HepG2 (cell line): ENCODE results near the gene ASCC3. TPM values are rescaled to one million over a fixed set of nuclear protein-coding genes. Genes with fewer than 3 reads are reported as not detected.

Experiments used
- ATAC-seq: fragments of 200-7000 bp; cut with Tn5 transposase; 3 replicates; pipeline ENCODE4 v1.9.1; 2020; ENCODE audit warnings: mild to moderate bottlenecking, moderate library complexity
- BruUV-seq: library from RNA; stranded (reverse); fragments of 400-500 nt; replicated peaks from 2 replicates; lab custom pipeline; 2021; lab: Mats Ljungman, UMichigan
- CTCF ChIA-PET: fragments of 300-600 bp; formaldehyde crosslinking; extraction: SDS; loops from one replicate; lab custom pipeline; 2021; ENCODE audit warnings: low total read pairs, inconsistent platforms, low intra/inter-chr PET ratio; lab: Yijun Ruan, JAX
- POLR2A ChIA-PET: fragments of 350-600 bp; sonication (Branson Sonifier 250); formaldehyde crosslinking; loops from one replicate; lab custom pipeline; 2020; ENCODE audit warnings: antibody characterized with exemption, inconsistent platforms; lab: Yijun Ruan, JAX
- DNase-seq: peaks from one replicate; pipeline ENCODE4 v3.0.0-alpha.2; 2015; ENCODE audit warnings: low spot score
- FAIRE-seq: peaks from 3 replicates; lab custom pipeline; 2011; peaks lifted over from hg19 to GRCh38; lab: Jason Lieb, UNC
- H2AFZ ChIP-seq: one replicate; pipeline ENCODE4 v1.6.1; 2011; ENCODE audit warnings: low read length, inconsistent platforms
- H3K27ac ChIP-seq: fragments of 300-600 bp; 3 replicates; pipeline ENCODE4 v1.8.0; 2011; ENCODE audit warnings: mixed run types, mild to moderate bottlenecking, mixed read lengths, low read length, inconsistent platforms; ENCODE audit not compliant: insufficient read depth; ENCODE audit errors: extremely low read length
- H3K27me3 ChIP-seq, 2 experiments: fragments of 200-600 bp in 1 of 2; 2 replicates in 1 of 2; 3 replicates in 1 of 2; pipeline versions ENCODE4 v1.6.0 to v1.8.0; 2011; ENCODE audit warnings: low read length in 2 of 2, mild to moderate bottlenecking in 2 of 2, moderate library complexity in 2 of 2, inconsistent platforms in 1 of 2; ENCODE audit not compliant: insufficient read depth in 2 of 2, control insufficient read depth in 1 of 2
- H3K36me3 ChIP-seq, 2 experiments: fragments of 200-600 bp in 1 of 2; replicated peaks in 1 of 2; 2 replicates in 1 of 2; 3 replicates in 1 of 2; pipeline versions ENCODE4 v1.5.1 to v1.8.0; 2011; ENCODE audit warnings: low read length in 2 of 2, inconsistent platforms in 1 of 2; ENCODE audit not compliant: insufficient read depth in 2 of 2, control insufficient read depth in 1 of 2
- H3K4me1 ChIP-seq: 2 replicates; pipeline ENCODE4 v1.5.1; 2012; ENCODE audit warnings: low read length, inconsistent platforms; ENCODE audit not compliant: insufficient read depth
- H3K4me2 ChIP-seq: 2 replicates; pipeline ENCODE4 v1.6.0; 2011; ENCODE audit warnings: low read depth, low read length, inconsistent platforms
- H3K4me3 ChIP-seq, 3 experiments: fragments of 200-600 bp in 1 of 3; sonication (generic), shearing (Covaris generic) in 1 of 3; replicated peaks in 1 of 3; 2 replicates each; pipeline ENCODE4 v1.5.1; 2011 to 2016; ENCODE audit warnings: low read length in 3 of 3, inconsistent platforms in 2 of 3, low read depth in 2 of 3, mild to moderate bottlenecking in 2 of 3, control low read depth in 1 of 3, mixed read lengths in 1 of 3; ENCODE audit not compliant: insufficient read depth in 1 of 3
- H3K79me2 ChIP-seq: one replicate; pipeline ENCODE4 v1.6.1; 2011; ENCODE audit warnings: low read length, inconsistent platforms; ENCODE audit not compliant: insufficient read depth
- H3K9ac ChIP-seq: 2 replicates; pipeline ENCODE4 v1.6.0; 2011; ENCODE audit warnings: mild to moderate bottlenecking, low read depth, low read length, inconsistent platforms; ENCODE audit not compliant: insufficient read depth
- H3K9me3 ChIP-seq: 2 replicates; pipeline ENCODE4 v1.5.1; 2012; ENCODE audit warnings: mild to moderate bottlenecking, low read length
- H4K20me1 ChIP-seq: 2 replicates; pipeline ENCODE4 v1.6.0; 2011; ENCODE audit warnings: inconsistent platforms, mild to moderate bottlenecking, low read length, moderate library complexity; ENCODE audit not compliant: insufficient read depth
- CEBPB ChIP-seq: IDR thresholded peaks from 2 replicates; pipeline ENCODE4 v1.6.1; 2011; ENCODE audit warnings: low read depth, low read length, improper control_type of control experiment, borderline replicate concordance
- MEIS1 ChIP-seq: sonication (generic); formaldehyde crosslinking; IDR thresholded peaks from 2 replicates; pipeline ENCODE4 v1.9.0; 2021; ENCODE audit warnings: mild to moderate bottlenecking, missing genetic modification reagents, moderate library complexity, borderline replicate concordance
- MYPOP ChIP-seq: sonication (generic); formaldehyde crosslinking; IDR thresholded peaks from 2 replicates; pipeline ENCODE4 v1.8.1; 2023; ENCODE audit warnings: mild to moderate bottlenecking, moderate library complexity, missing genetic modification reagents
- NR1H2 ChIP-seq: sonication (generic); formaldehyde crosslinking; IDR thresholded peaks from 2 replicates; pipeline ENCODE4 v1.8.1; 2022; ENCODE audit warnings: low read depth, missing genetic modification reagents, borderline replicate concordance
- RORA ChIP-seq: sonication (generic); formaldehyde crosslinking; IDR thresholded peaks from 2 replicates; pipeline ENCODE4 v1.5.0; 2020; ENCODE audit warnings: mild to moderate bottlenecking, missing genetic modification reagents, moderate library complexity
- ZNF296 ChIP-seq: sonication (generic); formaldehyde crosslinking; conservative IDR thresholded peaks from 2 replicates; pipeline ENCODE4 v1.5.0; 2020; ENCODE audit warnings: mild to moderate bottlenecking, missing genetic modification reagents
- ZUFSP ChIP-seq: sonication (generic); formaldehyde crosslinking; IDR thresholded peaks from 2 replicates; pipeline ENCODE4 v1.9.0; 2021; ENCODE audit warnings: missing genetic modification reagents, mild to moderate bottlenecking, borderline replicate concordance
- WGBS: methylation state at CpG from one replicate; pipeline ENCODE4 v1.1.6; 2017; ENCODE audit warnings: low lambda C conversion rate; 5-methylcytosine and 5-hydroxymethylcytosine counted together
- in situ Hi-C: cut with HindIII; loops from 2 replicates; pipeline ENCODE4 v1.10.0; 2017; ENCODE audit warnings: low pct_unique_long_range_greater_than_20kb; ENCODE audit not compliant: extremely low pct_ligation_motif_present
- intact Hi-C: fragments of 100-400 bp; cut with micrococcal nuclease; formaldehyde crosslinking; loops from one replicate; pipeline ENCODE4 v1.10.0; 2022; ENCODE audit not compliant: unreplicated experiment
- polyA plus RNA-seq, 8 experiments: library from polyadenylated mRNA; depleted of rRNA in 3 of 8; stranded (reverse) in 7 of 8; unstranded in 1 of 8; fragments of >200 nt; fragmentation: Illumina TruSeq in 4 of 8; extraction: Trizol in 4 of 8; gene quantifications; 2 replicates each; pipeline versions ENCODE4 v1.2.1 to v1.2.3, GENCODE V29; 2011 to 2016; ENCODE audit warnings: low read depth in 4 of 8, missing spikeins in 1 of 8, mixed read lengths in 1 of 8; ENCODE audit not compliant: insufficient read depth in 1 of 8
- total RNA-seq, 5 experiments: library from RNA; depleted of rRNA; stranded (reverse); fragments of >200 nt; fragmentation: Illumina TruSeq; extraction: Trizol; gene quantifications; 2 replicates each; pipeline ENCODE4 v1.2.3, GENCODE V29; 2016; ENCODE audit warnings: low read depth in 1 of 5

The ASCC3 gene
- total and polyA plus RNA-seq, 2 of the 13 experiments (the other 11 are each of a cell fraction or from before 2014, with no cell fraction given), result 23.1 to 55.7 TPM

GRCh38 chr6:100620085-100620840 is 260.9 kb downstream of the ASCC3 start (continued):
- no peak for TF ChIP-seq ZUFSP (CRISPR knock-in tag)
- TF ChIP-seq RORA (CRISPR knock-in tag), result no peak
- no peak for TF ChIP-seq MYPOP
- TF ChIP-seq, all 625 proteins: peak for 0

GRCh38 chr6:100618351-100618671 is 262.8 kb downstream of the ASCC3 start:
- Histone ChIP-seq H3K27ac (no peak overlapping the region), H4K20me1 (no peaks in the 10 kb centered on the region), H3K4me1 (no peaks in the 10 kb centered on the region), H2AFZ (no peak overlapping the region), H3K9ac (no peak overlapping the region), H3K4me2 (no peak overlapping the region), H3K27me3 (no peaks in the 10 kb centered on the region), H3K4me3 (no peak overlapping the region), H3K36me3 (peaks cover 2 to 16% of the 10 kb centered on the region in 2 experiments; a peak in 1 of 5 replicates), H3K9me3 (no peaks in the 10 kb centered on the region), H3K79me2 (no peaks in the 10 kb centered on the region)
- intact Hi-C loops (no loop called here), in situ Hi-C loops (no loop called here)
- FAIRE-seq (no peak), ATAC-seq (no peak), DNase-seq (no peak)
- WGBS, result 99% methylated on average over 4 of the region's 4 CpGs
- no TSS peak for BruUV-seq
- ChIA-PET POLR2A (no interaction called here), CTCF (no interaction called here)
- 0 out of 2 replicates have a peak, but pooled peaks have one; percentile 27 for TF ChIP-seq CEBPB
- no peak for TF ChIP-seq MEIS1
- TF ChIP-seq ZNF296 (CRISPR knock-in tag), result no peak
- no peak for TF ChIP-seq NR1H2 (CRISPR knock-in tag)
